GM19468 (cell line): ENCODE data around the gene UBE2H.

Experiments used
- ATAC-seq: cut with Tn5 transposase; IDR thresholded peaks from one replicate; pipeline ENCODE4 v1.9.1; 2021; ENCODE audit warnings: mild to moderate bottlenecking, moderate library complexity, moderate number of reproducible peaks; ENCODE audit not compliant: unreplicated experiment; ENCODE audit errors: extremely low read depth

UBE2H gene

DNA sequence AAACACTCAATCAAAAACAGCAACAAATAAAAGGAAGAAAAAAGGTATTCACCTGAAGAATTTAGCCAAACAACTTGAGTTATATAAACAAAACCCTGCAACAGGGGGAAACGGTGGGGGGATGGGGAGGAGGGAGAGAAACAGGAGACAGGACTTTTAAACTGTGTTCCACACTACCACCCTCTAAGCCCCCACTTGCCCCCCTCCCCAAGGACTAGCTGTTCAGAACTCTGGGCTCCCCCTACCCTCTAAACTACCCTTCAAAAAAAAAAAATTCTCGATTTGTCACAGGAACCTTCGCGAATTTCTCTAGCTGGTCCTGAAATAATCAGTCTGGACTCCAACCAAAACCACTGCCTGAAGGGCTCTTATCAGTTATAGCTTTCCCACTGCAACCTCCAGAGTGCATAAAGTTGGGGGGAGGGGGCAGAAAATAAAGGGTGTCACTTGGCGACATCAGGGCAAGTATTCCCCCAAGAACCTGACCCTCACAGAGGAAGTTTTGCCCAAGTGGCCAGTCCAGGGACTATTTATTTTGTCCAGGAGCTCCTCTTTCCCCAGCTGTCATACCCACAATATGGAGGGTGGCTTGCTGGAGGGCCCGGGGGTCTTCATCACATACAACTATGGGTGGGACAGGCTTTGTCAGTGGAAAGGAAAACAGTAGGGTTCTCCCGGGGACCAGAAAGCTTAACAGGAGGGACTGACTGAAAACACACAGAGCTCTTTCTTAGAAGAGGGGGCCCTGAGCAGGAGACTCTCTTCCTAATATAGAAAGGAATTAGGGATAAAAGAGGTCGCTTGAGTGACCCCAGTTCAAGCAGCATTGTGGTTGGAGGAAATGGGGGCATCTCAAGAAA is 1.3 kb downstream of the UBE2H start:
- no peak for ATAC-seq

DNA sequence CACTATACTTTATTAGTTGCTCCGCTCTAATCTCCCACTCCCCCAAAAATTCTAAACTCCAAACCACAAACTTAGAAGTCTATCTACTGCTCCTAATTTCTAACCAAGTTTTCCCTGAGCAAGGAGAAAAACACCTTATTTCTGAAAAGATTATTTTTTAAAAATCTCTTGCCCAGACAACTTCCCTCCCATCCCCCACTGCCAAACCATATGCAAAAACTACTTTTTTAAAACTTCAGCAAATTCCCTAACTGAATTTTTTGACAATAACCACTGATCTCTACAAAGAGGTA is 1.9 kb downstream of the UBE2H start:
- ATAC-seq, result no peak

DNA sequence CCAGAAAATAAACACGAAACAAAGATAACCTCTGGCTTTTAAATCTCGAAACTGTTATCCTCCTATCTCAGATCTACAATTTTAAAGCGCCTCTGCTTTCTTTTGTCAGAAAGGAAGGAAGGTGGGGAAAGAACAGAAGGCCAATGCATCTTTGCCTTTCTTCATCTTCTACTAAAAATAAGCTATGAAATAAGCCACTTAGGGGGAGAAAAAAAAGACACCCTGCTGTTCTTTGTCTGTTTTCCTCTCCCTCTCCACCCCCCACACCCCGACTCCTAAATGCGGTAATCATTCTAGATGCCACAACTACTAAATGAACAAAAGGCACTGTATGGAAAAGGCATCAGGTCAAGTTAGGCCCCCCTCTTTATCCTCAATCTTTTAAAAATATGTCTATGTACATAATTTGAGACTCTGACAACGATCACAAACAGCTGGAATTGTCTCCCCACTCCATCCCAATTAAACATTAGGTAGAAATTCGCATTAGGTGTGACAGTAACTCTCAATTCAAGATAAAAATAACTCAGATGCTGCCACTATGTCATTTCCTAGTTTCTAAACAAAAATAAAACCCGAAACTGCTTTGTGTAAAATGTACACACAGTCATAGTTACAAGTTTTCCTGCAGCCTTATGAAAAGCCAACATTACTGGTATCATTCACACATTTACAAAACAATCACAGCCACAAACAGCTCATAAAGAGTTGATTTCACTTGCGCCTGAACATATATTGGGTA is 2.4 kb downstream of the UBE2H start:
- ATAC-seq, result no peak

DNA sequence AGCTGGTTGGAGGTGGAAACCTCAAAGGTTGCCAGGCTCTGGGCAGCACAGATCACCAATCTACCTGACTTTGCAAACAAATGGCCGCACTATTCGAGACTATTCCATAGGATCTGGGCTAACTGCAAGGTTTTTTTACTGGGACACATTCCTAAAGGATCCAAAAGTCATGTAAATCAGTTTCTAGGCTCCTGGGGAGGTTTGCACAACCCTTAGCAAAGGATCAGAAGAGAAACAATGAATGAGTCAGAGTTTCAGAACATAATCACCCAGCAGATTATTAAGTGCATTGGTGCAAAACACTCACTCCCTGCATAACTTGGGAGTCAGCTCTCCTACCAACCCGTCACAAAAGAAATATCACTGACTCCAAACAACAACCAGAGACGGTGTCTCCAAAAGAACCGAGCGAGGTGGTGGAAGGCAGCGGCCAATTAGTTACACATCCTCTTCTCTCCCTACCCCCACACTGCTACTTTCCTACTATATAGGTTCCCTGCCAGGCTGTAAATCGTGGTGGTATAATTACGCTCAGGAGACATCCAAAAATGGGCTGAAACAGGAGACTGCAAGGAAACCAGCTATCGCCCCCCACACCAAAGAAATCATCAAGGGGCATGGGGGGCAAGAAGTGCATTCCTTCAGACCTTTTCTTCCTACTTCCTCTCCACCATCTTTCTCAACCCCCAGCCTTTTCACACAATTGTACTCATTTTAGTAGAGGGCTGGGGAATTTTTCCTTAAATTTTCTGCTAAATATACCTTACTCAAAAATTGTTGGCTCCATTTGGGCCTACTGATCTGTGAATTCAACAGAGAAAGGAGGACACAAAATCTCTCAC is 3.2 kb downstream of the UBE2H start:
- ATAC-seq, result no peak

DNA sequence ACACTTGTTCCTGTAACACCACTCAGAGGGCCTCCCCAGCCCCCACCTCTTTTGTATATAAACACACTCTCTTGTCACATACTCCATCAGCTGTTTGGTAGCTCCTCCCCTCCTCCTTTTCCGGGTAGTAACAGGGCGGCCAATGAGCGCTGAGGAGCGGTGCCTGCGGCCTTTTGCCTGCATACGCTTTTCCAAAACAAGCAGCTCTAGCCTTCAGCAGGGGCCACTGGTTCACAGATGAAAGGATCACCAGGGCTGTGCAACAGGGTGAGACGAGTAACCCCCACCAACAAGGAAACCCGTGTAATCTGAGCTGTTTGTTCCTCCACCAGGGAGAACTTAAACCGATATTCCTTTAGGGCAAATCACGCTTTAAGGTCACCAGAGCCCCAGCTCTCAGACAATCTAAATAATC is 3.9 kb downstream of the UBE2H start:
- ATAC-seq, result no peak

DNA sequence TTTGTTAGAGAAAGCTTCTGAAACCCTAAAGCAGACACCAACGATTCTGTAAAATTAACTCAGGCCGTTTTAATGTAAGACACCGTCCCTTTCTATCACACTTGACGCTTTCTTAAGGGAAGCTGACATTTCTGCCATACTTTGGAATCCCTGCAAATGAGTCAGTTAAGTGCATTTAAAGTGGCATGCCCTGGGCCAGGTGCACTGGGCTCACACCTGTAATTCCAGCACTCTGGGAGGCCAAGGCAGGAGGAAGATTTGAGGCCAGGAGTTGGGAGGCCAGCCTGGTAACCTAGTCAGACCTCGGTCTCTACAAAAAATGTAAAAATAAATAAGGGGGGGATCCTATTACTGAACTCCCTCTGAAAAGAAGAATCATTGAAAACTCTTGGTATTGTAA is 4.4 kb downstream of the UBE2H start:
- no peak for ATAC-seq

DNA sequence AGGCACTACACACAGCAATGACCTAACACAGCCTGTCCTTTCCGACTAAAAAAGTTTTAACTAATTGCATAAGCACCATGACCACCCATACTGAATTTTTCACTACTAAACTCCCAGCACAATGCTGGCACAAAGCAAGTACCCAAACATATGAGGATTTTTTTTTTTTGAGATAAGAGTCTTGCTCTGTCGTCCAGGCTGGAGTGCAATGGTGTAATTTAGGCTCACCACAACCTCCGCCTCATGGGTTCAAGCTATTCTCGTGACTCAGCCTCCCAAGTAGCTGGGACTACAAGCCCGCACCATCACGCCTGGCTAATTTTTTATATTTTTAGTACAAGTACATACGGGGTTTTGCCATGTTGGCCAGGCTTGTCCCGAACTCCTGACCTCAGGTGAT is 5.1 kb downstream of the UBE2H start:
- no peak for ATAC-seq

DNA sequence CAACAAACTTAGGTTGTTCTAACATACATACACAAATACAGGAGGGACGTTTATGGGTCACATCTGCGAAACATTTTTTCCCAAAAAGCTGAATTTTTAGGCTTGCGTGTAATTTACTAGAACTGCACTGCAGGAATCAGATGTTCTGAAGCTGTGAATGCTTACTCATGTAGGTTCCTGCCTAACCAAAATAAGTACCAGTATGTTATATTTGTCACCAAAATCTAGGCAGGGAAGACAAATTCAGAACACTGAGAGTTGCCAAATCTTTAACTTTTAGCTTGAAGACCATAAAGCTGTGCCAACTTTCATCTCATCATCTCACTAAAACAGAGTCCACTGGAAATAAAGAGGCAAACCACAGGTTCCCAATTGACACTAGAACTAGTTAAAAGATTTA is 5.7 kb downstream of the UBE2H start:
- ATAC-seq, result no peak

DNA sequence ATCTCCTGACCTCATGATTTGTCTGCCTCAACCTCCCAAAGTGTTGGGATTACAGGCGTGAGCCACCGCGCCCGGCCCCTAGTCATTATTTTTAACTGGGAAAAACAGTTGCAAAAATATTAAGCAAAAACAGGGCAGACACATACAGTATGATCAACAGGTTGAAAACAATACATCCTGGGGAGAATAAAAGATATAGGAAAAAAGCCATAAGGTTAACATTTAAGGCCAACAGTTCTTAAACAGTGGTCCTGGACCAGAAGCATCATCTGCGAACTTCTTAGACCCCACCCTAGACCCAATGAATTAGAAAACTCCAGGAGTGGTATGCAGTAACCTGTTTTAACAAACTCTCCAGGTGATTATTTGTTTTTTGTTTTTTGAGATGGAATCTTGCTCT is 6.5 kb downstream of the UBE2H start:
- ATAC-seq, result no peak

DNA sequence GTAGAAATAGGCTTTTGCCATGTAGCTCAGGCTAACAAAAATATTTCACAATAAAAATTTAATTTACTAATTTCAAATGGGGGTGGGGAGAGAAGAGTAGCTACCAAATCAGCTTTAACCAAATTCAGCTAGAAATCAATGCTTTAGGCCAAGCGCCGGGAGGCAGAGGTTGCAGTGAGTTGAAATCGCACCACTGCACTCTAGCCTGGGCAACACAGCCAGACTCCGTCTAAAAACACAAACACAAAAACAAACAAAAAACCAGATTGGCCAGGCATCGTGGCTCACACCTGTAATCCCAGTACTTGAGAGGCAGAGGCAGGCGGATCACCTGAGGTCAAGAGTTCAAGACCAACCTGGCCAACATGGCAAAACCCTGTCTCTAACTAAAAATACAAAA is 9.4 kb downstream of the UBE2H start:
- ATAC-seq, result no peak

DNA sequence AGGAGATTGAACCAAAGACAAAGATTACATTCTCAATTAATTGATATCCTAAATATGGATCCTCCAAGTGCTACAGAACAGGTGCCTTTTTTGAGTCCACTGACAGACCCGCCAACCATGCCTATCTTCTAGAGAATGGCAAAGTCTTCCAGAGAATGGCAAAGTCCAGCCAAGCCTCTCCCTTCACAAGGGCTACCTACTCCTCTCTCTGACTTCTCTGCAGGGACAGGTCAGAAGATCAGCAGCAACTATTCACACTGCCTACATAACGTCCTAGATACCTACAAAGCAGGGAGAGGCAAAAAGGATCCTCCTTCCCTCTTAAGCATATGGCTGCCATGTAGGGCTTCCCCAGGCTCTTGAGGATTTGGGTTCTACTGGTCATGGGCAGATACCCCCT is 12.4 kb downstream of the UBE2H start:
- no peak for ATAC-seq

DNA sequence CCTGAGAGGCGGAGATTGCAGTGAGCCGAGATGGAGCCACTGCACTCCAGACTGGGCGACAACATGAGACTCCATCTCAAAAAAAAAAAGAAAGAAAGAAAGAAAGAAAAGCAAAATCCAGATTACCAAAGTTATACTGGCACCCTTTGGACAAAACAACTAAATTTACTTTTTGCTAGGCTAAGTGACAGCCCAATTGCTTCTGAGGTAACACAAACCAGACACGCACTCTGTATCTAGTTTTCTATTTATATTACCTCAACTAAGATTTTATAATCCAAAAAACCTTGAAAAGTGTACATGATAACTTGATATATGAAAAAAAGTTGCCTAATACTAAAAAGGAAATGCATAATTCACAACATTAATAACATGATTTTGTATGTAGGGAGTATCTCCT is 12.9 kb downstream of the UBE2H start:
- ATAC-seq, result no peak

DNA sequence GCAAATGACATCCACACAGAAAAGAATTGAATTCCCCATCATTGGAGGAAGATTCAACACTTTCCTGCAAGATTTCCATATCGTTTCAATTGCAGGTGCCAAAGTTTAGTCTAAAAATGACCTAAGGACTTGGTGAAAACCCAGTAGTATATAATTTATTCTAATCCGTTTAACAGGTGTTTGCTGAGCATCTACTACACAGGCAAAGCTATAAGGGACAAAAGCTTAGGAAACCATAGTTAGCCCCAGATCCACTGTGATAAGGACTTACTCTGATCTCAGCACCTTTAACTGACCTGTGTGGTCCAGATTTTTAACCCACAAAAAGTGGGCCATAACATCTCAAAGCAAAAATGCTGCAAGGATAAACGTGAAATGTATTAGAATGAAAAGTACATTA is 19.1 kb downstream of the UBE2H start:
- ATAC-seq, result no peak

DNA sequence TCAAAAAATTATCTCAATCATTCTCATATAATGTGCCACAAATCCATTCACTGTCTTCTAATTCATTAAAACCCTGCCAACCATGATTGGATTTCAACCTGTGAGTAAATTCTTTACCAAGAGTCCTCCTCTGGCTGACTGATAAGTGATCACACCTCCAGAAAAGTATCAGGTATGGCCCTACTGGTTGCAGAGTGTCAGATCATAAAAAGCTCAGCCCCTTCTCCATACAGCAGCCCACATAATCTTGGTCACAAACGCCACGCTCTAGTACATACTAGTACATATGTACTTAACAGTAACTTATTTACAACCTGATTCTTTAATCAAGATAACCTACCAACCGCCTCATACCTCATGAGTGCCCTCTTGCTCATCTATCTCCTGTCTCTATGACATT is 26.1 kb downstream of the UBE2H start:
- no peak for ATAC-seq

DNA sequence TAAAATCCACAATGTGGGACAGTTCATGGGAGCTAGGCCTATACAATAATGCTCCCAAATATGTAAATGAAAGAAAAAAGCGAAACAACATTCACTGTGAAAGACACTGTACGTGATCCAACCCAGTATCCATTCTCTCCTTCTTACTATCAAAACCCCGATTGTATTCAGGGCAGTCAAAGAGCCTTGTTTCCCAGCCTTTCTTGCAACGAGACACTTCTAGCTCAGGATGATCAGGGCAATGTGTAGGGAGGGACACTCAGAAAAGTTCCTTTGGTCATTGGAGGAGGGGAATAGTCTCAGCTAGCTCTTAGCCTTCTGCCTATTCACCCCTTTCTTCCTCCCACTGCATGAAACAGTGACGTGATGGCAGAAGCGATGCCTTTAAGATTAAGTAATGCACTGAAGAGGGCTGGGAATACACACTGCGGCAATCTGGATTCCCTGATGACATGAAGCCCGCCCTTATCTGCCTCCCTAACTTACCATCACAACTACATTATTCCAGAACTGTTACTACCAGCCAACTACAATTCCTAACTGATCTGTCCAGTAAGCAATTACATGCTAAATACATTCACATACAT is 27.3 kb downstream of the UBE2H start:
- ATAC-seq, result no peak

DNA sequence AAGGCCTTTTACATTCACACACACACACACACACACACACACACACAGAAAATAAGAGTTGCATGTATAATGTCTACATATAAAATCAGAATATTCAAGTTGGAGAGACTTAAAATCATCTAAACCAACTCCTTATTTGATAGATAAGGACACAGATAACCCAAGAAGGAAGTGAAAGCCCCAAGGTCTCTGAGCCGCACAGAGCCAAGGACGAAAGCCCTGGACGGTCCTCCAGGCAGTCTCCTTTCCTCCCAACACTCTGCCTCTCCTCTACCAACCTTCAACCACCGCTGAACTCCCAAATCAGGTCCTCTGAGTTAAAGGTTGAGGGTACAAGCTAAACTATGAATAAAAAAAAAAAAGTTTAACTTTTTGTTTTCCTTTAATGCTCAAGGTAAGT is 28.2 kb downstream of the UBE2H start:
- ATAC-seq, result no peak

DNA sequence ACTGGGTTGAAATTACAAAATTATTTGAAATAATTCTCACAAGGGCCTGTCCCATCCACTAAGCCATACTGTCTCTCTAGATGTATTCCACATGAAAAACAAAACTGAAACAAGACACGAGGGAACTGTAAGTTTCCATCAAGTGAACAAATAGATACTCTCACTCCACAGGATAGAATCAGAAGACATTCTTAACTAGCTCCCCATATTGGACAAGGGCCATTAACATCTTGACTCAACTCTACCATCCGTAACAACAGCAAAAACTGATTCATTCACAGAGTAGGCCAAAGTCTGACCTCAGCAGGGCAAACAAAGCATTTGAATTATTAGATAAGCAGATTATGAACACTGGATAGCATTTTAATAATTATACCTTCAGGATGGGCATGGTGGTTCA is 29.1 kb downstream of the UBE2H start:
- no peak for ATAC-seq

DNA sequence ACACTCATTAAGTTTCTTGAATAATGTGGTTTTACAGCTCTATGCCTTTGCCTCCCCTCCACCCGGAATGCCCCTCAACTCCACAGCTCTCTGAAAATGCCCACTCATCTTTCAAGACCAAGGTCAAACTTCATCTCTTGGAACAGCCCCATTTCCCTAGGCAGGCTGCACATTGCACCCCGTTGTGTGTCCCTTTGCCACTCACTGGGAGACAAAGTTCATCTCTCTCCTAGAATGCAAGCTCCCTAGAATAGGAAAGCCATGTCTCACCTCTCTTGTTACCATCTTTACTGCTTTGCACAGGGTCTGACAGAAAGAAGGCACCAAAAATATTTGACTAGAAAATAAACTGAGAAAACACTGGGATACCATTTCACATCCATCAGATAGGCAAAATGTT is 33.3 kb downstream of the UBE2H start:
- no peak for ATAC-seq

DNA sequence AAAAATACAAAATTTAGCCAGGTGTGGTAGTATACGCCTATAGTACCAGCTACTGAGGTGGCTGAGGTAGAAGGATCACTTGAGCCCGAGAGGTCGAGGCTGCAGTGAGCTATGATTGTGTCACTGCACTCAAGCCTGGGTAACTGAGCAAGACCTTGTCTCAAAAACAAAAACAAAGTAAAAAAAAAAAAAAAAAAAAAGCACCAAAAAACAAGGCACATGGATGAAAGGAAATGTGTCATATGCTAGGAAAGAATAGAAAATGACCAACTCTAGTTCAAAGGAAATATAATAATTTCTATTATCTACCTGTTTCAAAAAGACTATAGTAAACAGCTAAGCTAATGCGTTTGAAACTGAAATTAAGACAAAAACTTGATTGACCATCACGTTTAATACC is 33.8 kb downstream of the UBE2H start:
- ATAC-seq, result no peak

DNA sequence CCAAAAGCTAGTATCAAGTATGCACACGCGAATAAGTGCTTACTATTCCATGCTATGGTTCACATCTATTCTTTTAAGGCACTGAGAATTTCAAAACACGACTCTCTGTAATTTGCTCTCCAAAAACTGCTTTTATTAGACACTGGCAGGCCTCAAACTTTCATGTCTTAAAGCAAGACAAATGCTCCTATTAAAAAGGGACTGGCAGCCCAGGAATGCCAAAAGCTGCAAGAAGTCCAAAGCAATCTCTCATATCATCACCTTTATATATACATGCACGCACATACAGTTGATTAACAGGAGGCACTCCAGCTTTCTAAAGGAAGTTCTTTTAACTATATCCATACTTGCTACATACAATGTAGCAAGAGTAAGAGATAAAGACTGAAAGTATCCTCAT is 34.8 kb downstream of the UBE2H start:
- no peak for ATAC-seq
